ENCODE data around the gene MBNL3. TPM values are rescaled to one million over a fixed set of nuclear protein-coding genes. Genes with fewer than 3 reads are reported as not detected.

Gene MBNL3
- total and polyA plus RNA-seq, 9 of the 15 experiments (the other 6 are each of a cell fraction or from before 2014, with no cell fraction given): under 0.01 to 0.25 (median 0.16) TPM

- BruUV-seq (replicated peaks): no TSS peak
- Histone ChIP-seq H3K4me3 (no peak overlapping the region), H4K20me1 (replicated peaks; ENCODE audit: control insufficient read depth, insufficient read depth, low read length) (no peaks in the 10 kb centered on the region), H3K36me3 (ENCODE audit: control insufficient read depth, insufficient read depth, low read length) (no peaks in the 10 kb centered on the region), H2AFZ (ENCODE audit: low read depth, low read length) (no peak overlapping the region), H3K4me1 (replicated peaks in 1 of 2; ENCODE audit: control insufficient read depth in 2 of 2, insufficient read depth in 2 of 2, low read length in 2 of 2) (no peaks in the 10 kb centered on the region), H3K27ac (ENCODE audit: extremely low read depth, low read depth, low read length) (no peak overlapping the region), H3K9ac (ENCODE audit: insufficient read depth in 1 of 2, low read depth in 2 of 2, low read length in 2 of 2) (no peak overlapping the region), H3K9me3 (replicated peaks; ENCODE audit: control insufficient read depth, insufficient read depth, low read depth, low read length) (no peaks in the 10 kb centered on the region), H3K4me2 (ENCODE audit: insufficient read depth, low read length) (no peak overlapping the region), H3K79me2 (ENCODE audit: control insufficient read depth, insufficient read depth, low read length) (no peaks in the 10 kb centered on the region), H3K9me1 (ENCODE audit: control insufficient read depth, insufficient read depth, low read length) (no peaks in the 10 kb centered on the region), H3K27me3 (ENCODE audit: control insufficient read depth in 2 of 2, insufficient read depth in 2 of 2, low read length in 2 of 2) (peaks cover 0 to 6% of the 10 kb centered on the region in 2 experiments; a peak in 2 of 5 replicates)
- no peak for FAIRE-seq
- WGBS (ENCODE audit: insufficient coverage, low coverage, missing lambda C conversion rate): 0% methylated on average over 4 of the region's 5 CpGs
- in situ Hi-C loops (cut with MboI) (no loop called here), intact Hi-C loops (cut with micrococcal nuclease) (no loop called here)
- POLR2A ChIA-PET: no interaction called here
- no peak for DNase-seq (ENCODE audit: extremely low read depth in 1 of 4, low spot score in 3 of 4)
- CTCF ChIA-PET (ENCODE audit: low intra/inter-chr PET ratio): no interaction called here
- TF ChIP-seq BCL6 (CRISPR knock-in tag; IDR thresholded peaks at IDR 0.05) (no peak), C11orf30 (IDR thresholded peaks at IDR 0.05; ENCODE audit: low read depth) (peak; percentile 47; the same call in 1 of the 2 replicates), MAFK (IDR thresholded peaks at IDR 0.05; ENCODE audit: low read length) (peak; percentile 64), MAFF (IDR thresholded peaks at IDR 0.05; ENCODE audit: low read length) (peak; percentile 62), ZNF316 (IDR thresholded peaks at IDR 0.05) (peak; percentile 71), CHCHD3 (CRISPR knock-in tag; IDR thresholded peaks at IDR 0.05) (no peak), MAFG (tag; conservative IDR thresholded peaks at IDR 0.05) (peak; percentile 29; the same call in 1 of the 2 replicates), ZC3H4 (CRISPR knock-in tag; IDR thresholded peaks at IDR 0.05; ENCODE audit: borderline replicate concordance) (no peak)
- no peak for ATAC-seq
Measured at GRCh38 chrX:132423323-132423722, 65.5 kb downstream of the MBNL3 start.

- no peaks in the 10 kb centered on the region for H4K20me1 ChIP-seq (replicated peaks; ENCODE audit: control insufficient read depth, insufficient read depth, low read length)
- H3K27me3 ChIP-seq (ENCODE audit: control insufficient read depth in 2 of 2, insufficient read depth in 2 of 2, low read length in 2 of 2): peaks cover 0 to 3% of the 10 kb centered on the region in 2 experiments; a peak in 1 of 5 replicates
- no peak overlapping the region for H2AFZ ChIP-seq (ENCODE audit: low read depth, low read length)
- no peak overlapping the region for H3K27ac ChIP-seq (ENCODE audit: extremely low read depth, low read depth, low read length)
- CTCF ChIA-PET (ENCODE audit: low intra/inter-chr PET ratio): no interaction called here
- no peaks in the 10 kb centered on the region for H3K9me3 ChIP-seq (replicated peaks; ENCODE audit: control insufficient read depth, insufficient read depth, low read depth, low read length)
- intact Hi-C loops (cut with micrococcal nuclease): no loop called here
- in situ Hi-C loops (cut with MboI): no loop called here
- ATAC-seq (no peak), FAIRE-seq (no peak), DNase-seq (ENCODE audit: extremely low read depth in 1 of 4, low spot score in 3 of 4) (no peak)
- no peak overlapping the region for H3K4me2 ChIP-seq (ENCODE audit: insufficient read depth, low read length)
- 0% methylated on average over 3 of the region's 3 CpGs for WGBS (ENCODE audit: insufficient coverage, low coverage, missing lambda C conversion rate)
- no TSS peak for BruUV-seq (replicated peaks)
- POLR2A ChIA-PET: no interaction called here
- H3K79me2 ChIP-seq (ENCODE audit: control insufficient read depth, insufficient read depth, low read length): no peaks in the 10 kb centered on the region
- no peaks in the 10 kb centered on the region for H3K4me1 ChIP-seq (replicated peaks in 1 of 2; ENCODE audit: control insufficient read depth in 2 of 2, insufficient read depth in 2 of 2, low read length in 2 of 2)
- H3K4me3 ChIP-seq: no peak overlapping the region
- H3K9ac ChIP-seq (ENCODE audit: insufficient read depth in 1 of 2, low read depth in 2 of 2, low read length in 2 of 2): no peak overlapping the region
- H3K9me1 ChIP-seq (ENCODE audit: control insufficient read depth, insufficient read depth, low read length): no peaks in the 10 kb centered on the region
- no peak for TF ChIP-seq CEBPG (CRISPR knock-in tag; IDR thresholded peaks at IDR 0.05)
- TF ChIP-seq CEBPG (tag; conservative IDR thresholded peaks at IDR 0.05 in 1 of 2, IDR thresholded peaks at IDR 0.05 in 1 of 2): peak in 1 of 2 experiments; percentile 51; a peak in 2 of 4 replicates
- no peak for TF ChIP-seq ZEB2 (IDR thresholded peaks at IDR 0.05)
- no peak for TF ChIP-seq PHF20 (IDR thresholded peaks at IDR 0.05; ENCODE audit: partially characterized antibody)
- H3K36me3 ChIP-seq (ENCODE audit: control insufficient read depth, insufficient read depth, low read length): no peaks in the 10 kb centered on the region
Measured at GRCh38 chrX:132415012-132415411, 73.8 kb downstream of the MBNL3 start.
